Astrocyte (in vitro differentiated cells and primary cell): ENCODE measurements around the gene ECI2.

Source experiments
- EZH2 ChIP-seq: IDR thresholded peaks from 2 replicates; pipeline ENCODE4 v1.6.1; 2012; ENCODE audit warnings: mild to moderate bottlenecking, low read length, inconsistent platforms; ENCODE audit not compliant: insufficient read depth
- TF ChIP-seq, protein P1 (sequence below): IDR thresholded peaks from 2 replicates; pipeline ENCODE4 v1.5.1; 2011; ENCODE audit warnings: low read depth, mild to moderate bottlenecking, inconsistent platforms, low read length, moderate library complexity; ENCODE audit not compliant: insufficient read depth

DNA sequence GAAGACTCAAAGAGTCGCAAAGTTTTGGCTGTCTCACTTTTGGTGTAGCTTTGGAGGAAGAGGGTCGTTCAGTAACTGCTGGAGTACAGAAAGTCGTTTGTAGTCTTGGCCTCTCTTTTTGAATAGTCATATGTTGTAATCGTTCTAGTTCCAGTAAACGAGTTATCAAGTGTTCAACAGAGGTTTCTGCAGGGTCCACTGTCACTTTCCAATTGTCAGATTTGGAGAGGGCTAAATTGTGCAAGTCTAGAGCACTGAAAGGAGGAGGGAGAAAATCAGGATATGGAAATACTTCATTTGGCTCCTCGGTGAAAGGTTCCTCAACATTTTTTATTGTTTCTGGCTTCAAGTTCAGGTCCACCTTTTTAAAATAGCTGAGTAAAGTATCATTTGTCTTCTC, 66.2 kb downstream of the ECI2 start:
- TF ChIP-seq, protein P1, sequence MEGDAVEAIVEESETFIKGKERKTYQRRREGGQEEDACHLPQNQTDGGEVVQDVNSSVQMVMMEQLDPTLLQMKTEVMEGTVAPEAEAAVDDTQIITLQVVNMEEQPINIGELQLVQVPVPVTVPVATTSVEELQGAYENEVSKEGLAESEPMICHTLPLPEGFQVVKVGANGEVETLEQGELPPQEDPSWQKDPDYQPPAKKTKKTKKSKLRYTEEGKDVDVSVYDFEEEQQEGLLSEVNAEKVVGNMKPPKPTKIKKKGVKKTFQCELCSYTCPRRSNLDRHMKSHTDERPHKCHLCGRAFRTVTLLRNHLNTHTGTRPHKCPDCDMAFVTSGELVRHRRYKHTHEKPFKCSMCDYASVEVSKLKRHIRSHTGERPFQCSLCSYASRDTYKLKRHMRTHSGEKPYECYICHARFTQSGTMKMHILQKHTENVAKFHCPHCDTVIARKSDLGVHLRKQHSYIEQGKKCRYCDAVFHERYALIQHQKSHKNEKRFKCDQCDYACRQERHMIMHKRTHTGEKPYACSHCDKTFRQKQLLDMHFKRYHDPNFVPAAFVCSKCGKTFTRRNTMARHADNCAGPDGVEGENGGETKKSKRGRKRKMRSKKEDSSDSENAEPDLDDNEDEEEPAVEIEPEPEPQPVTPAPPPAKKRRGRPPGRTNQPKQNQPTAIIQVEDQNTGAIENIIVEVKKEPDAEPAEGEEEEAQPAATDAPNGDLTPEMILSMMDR = no peak
- no peak for TF ChIP-seq EZH2
